ENCODE results near the gene INTS2.

GRCh38 chr17:61955619-61956018 lies 27.8 kb upstream of the INTS2 start:
- no peak for TF ChIP-seq CTCF (IDR thresholded peaks at IDR 0.05)
- TF ChIP-seq EZH2phosphoT487 (IDR thresholded peaks at IDR 0.05; ENCODE audit: borderline replicate concordance, low read depth), result no peak
- no peak for TF ChIP-seq EP300 (IDR thresholded peaks at IDR 0.05; ENCODE audit: borderline replicate concordance in 1 of 2, low read depth in 1 of 2, low read length in 1 of 2)
- TF ChIP-seq ZBTB33 (IDR thresholded peaks at IDR 0.05; ENCODE audit: borderline replicate concordance, low read depth), result no peak
- TF ChIP-seq MAX (IDR thresholded peaks at IDR 0.05; ENCODE audit: low read depth), result no peak
- no peak for TF ChIP-seq TAF1 (IDR thresholded peaks at IDR 0.05; ENCODE audit: borderline replicate concordance, low read depth, low read length)
- no peak for TF ChIP-seq SMC3 (IDR thresholded peaks at IDR 0.05; ENCODE audit: low read depth, low read length)
- TF ChIP-seq CHD2 (IDR thresholded peaks at IDR 0.05; ENCODE audit: low read length, partially characterized antibody), result no peak
- no peak for TF ChIP-seq GABPA (IDR thresholded peaks at IDR 0.05; ENCODE audit: low read depth)
- no peak for TF ChIP-seq SIN3A (IDR thresholded peaks at IDR 0.05; ENCODE audit: borderline replicate concordance, low read depth, low read length)
- no peak for TF ChIP-seq USF2 (IDR thresholded peaks at IDR 0.05; ENCODE audit: borderline replicate concordance, low read depth, low read length)
